HepG2 (cell line): Measurements from ENCODE around the gene PCNX1. TPM values are rescaled to one million over a fixed set of nuclear protein-coding genes. Genes with fewer than 3 reads are reported as not detected.

ENCODE experiments used
- ARNTL ChIP-seq: sonication (generic); formaldehyde crosslinking; IDR thresholded peaks from 2 replicates; pipeline ENCODE4 v1.4.0; 2020; ENCODE audit warnings: mild to moderate bottlenecking, missing genetic modification reagents
- HMG20B ChIP-seq: conservative IDR thresholded peaks from 2 replicates; pipeline ENCODE4 v1.6.1; 2016; ENCODE audit warnings: missing genetic modification reagents, missing compliant biosample characterization
- IKZF4 ChIP-seq: sonication (generic); formaldehyde crosslinking; IDR thresholded peaks from 2 replicates; pipeline ENCODE4 v1.5.1; 2020; ENCODE audit warnings: borderline replicate concordance, mild to moderate bottlenecking, low read depth, missing genetic modification reagents; ENCODE audit errors: not compliant biosample characterization
- KDM2A ChIP-seq: sonication (generic); formaldehyde crosslinking; IDR thresholded peaks from 2 replicates; pipeline ENCODE4 v1.4.0; 2020; ENCODE audit warnings: low read depth, missing genetic modification reagents, borderline replicate concordance
- KLF11 ChIP-seq: IDR thresholded peaks from 2 replicates; pipeline ENCODE4 v1.6.1; 2016; ENCODE audit warnings: missing compliant biosample characterization
- KLF6 ChIP-seq: IDR thresholded peaks from 2 replicates; pipeline ENCODE4 v1.8.0; 2016; ENCODE audit warnings: missing biosample characterization, missing genetic modification reagents
- MEF2D ChIP-seq: sonication (generic); formaldehyde crosslinking; IDR thresholded peaks from 2 replicates; pipeline ENCODE4 v1.5.1; 2020; ENCODE audit warnings: mild to moderate bottlenecking, missing genetic modification reagents
- MXD4 ChIP-seq: IDR thresholded peaks from 2 replicates; pipeline ENCODE4 v1.6.1; 2016; ENCODE audit warnings: mild to moderate bottlenecking, missing biosample characterization, missing genetic modification reagents
- NFRKB ChIP-seq: fragments of 450-650 bp; IDR thresholded peaks from 2 replicates; pipeline ENCODE4 v1.6.1; 2017
- POLR2A ChIP-seq, 2 experiments: IDR thresholded peaks; 2 replicates each; pipeline ENCODE4 v1.6.1; 2011; ENCODE audit warnings: low read depth in 2 of 2, low read length in 2 of 2, mild to moderate bottlenecking in 1 of 2, moderate library complexity in 1 of 2; ENCODE audit not compliant: insufficient read depth in 1 of 2
- SKI ChIP-seq: fragments of 450-650 bp; IDR thresholded peaks from one replicate; pipeline ENCODE4 v1.6.1; 2018; ENCODE audit warnings: mild to moderate bottlenecking; ENCODE audit not compliant: partially characterized antibody
- ZBTB14 ChIP-seq: sonication (generic); formaldehyde crosslinking; IDR thresholded peaks from 2 replicates; pipeline ENCODE4 v1.4.0; 2020; ENCODE audit warnings: missing genetic modification reagents
- ZNF124 ChIP-seq: sonication (generic); formaldehyde crosslinking; IDR thresholded peaks from 2 replicates; pipeline ENCODE4 v1.4.0; 2020; ENCODE audit warnings: missing genetic modification reagents
- ZNF510 ChIP-seq: sonication (generic); formaldehyde crosslinking; IDR thresholded peaks from 2 replicates; pipeline ENCODE4 v1.4.0; 2020; ENCODE audit warnings: low read depth, mild to moderate bottlenecking, missing genetic modification reagents
- ZNF646 ChIP-seq: sonication (generic); formaldehyde crosslinking; IDR thresholded peaks from 2 replicates; pipeline ENCODE4 v1.9.0; 2021; ENCODE audit warnings: mild to moderate bottlenecking, missing genetic modification reagents
- ZNF776 ChIP-seq: sonication (generic); formaldehyde crosslinking; IDR thresholded peaks from 2 replicates; pipeline ENCODE4 v1.4.0; 2020; ENCODE audit warnings: mild to moderate bottlenecking, missing genetic modification reagents
- polyA plus RNA-seq, 8 experiments: library from polyadenylated mRNA; depleted of rRNA in 3 of 8; stranded (reverse) in 7 of 8; unstranded in 1 of 8; fragments of >200 nt; fragmentation: Illumina TruSeq in 4 of 8; extraction: Trizol in 4 of 8; gene quantifications; 2 replicates each; pipeline versions ENCODE4 v1.2.1 to v1.2.3, GENCODE V29; 2011 to 2016; ENCODE audit warnings: low read depth in 4 of 8, missing spikeins in 1 of 8, mixed read lengths in 1 of 8; ENCODE audit not compliant: insufficient read depth in 1 of 8
- total RNA-seq, 5 experiments: library from RNA; depleted of rRNA; stranded (reverse); fragments of >200 nt; fragmentation: Illumina TruSeq; extraction: Trizol; gene quantifications; 2 replicates each; pipeline ENCODE4 v1.2.3, GENCODE V29; 2016; ENCODE audit warnings: low read depth in 1 of 5
- TF ChIP-seq, protein P1 (sequence below): sonication (generic); formaldehyde crosslinking; conservative IDR thresholded peaks from 2 replicates; pipeline ENCODE4 v1.4.0; 2020; ENCODE audit warnings: mild to moderate bottlenecking, missing genetic modification reagents, moderate library complexity
- TF ChIP-seq, protein P2 (sequence below): sonication (generic); formaldehyde crosslinking; IDR thresholded peaks from 2 replicates; pipeline ENCODE4 v1.5.0; 2020; ENCODE audit warnings: missing genetic modification reagents, mild to moderate bottlenecking, borderline replicate concordance

PCNX1 gene
- total and polyA plus RNA-seq, 2 of the 13 experiments (the other 11 are each of a cell fraction or from before 2014, with no cell fraction given): 24.9 to 30.3 TPM

- TF ChIP-seq ZNF646 (CRISPR knock-in tag) (no peak), SKI (peak; percentile 72), KLF11 (CRISPR knock-in tag) (no peak), ZNF776 (CRISPR knock-in tag) (peak; percentile 37; the same call in 1 of the 2 replicates), POLR2A (IDR thresholded peaks at IDR 0.05; ENCODE audit: insufficient read depth in 1 of 2, low read depth in 2 of 2, low read length in 2 of 2) (peak in 1 of 2 experiments; percentile 41; a peak in 1 of 4 replicates), MXD4 (CRISPR knock-in tag) (peak; percentile 49; the same call in 1 of the 2 replicates), ZNF510 (CRISPR knock-in tag) (no peak), IKZF4 (no peak), ZNF124 (CRISPR knock-in tag) (no peak), KLF6 (CRISPR knock-in tag) (no peak), KDM2A (CRISPR knock-in tag) (peak; percentile 70), NFRKB (no peak), ZBTB14 (CRISPR knock-in tag) (no peak), ARNTL (CRISPR knock-in tag) (no peak), HMG20B (CRISPR knock-in tag) (no peak), MEF2D (CRISPR knock-in tag) (0 out of 2 replicates have a peak, but pooled peaks have one; percentile 23)
- TF ChIP-seq, protein P1, sequence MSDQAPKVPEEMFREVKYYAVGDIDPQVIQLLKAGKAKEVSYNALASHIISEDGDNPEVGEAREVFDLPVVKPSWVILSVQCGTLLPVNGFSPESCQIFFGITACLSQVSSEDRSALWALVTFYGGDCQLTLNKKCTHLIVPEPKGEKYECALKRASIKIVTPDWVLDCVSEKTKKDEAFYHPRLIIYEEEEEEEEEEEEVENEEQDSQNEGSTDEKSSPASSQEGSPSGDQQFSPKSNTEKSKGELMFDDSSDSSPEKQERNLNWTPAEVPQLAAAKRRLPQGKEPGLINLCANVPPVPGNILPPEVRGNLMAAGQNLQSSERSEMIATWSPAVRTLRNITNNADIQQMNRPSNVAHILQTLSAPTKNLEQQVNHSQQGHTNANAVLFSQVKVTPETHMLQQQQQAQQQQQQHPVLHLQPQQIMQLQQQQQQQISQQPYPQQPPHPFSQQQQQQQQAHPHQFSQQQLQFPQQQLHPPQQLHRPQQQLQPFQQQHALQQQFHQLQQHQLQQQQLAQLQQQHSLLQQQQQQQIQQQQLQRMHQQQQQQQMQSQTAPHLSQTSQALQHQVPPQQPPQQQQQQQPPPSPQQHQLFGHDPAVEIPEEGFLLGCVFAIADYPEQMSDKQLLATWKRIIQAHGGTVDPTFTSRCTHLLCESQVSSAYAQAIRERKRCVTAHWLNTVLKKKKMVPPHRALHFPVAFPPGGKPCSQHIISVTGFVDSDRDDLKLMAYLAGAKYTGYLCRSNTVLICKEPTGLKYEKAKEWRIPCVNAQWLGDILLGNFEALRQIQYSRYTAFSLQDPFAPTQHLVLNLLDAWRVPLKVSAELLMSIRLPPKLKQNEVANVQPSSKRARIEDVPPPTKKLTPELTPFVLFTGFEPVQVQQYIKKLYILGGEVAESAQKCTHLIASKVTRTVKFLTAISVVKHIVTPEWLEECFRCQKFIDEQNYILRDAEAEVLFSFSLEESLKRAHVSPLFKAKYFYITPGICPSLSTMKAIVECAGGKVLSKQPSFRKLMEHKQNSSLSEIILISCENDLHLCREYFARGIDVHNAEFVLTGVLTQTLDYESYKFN: peak; percentile 33; the same call in 1 of the 2 replicates
- TF ChIP-seq, protein P2, sequence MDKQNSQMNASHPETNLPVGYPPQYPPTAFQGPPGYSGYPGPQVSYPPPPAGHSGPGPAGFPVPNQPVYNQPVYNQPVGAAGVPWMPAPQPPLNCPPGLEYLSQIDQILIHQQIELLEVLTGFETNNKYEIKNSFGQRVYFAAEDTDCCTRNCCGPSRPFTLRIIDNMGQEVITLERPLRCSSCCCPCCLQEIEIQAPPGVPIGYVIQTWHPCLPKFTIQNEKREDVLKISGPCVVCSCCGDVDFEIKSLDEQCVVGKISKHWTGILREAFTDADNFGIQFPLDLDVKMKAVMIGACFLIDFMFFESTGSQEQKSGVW (CRISPR knock-in tag): no peak
Observed at GRCh38 chr14:70907176-70907995, at the start of gene PCNX1 (continued).
